Activated naive CD8-positive, alpha-beta T cell treated with anti-CD3 and anti-CD28 coated beads for 36 hours (primary cell): ENCODE measurements around the gene SMPD3. TPM values are rescaled to one million over a fixed set of nuclear protein-coding genes. Genes with fewer than 3 reads are reported as not detected.
A peak's percentile ranks its signal among the peaks of the same experiment; 100 is the strongest.

Source experiments
- DNase-seq: peaks from one replicate; pipeline ENCODE4 v3.0.0; 2021
- H3K27ac Mint-ChIP-seq: one replicate; pipeline ENCODE4 v1.8.0; 2022; ENCODE audit warnings: mild to moderate bottlenecking, moderate library complexity, mixed read lengths
- H3K27me3 Mint-ChIP-seq: one replicate; pipeline ENCODE4 v1.8.0; 2022; ENCODE audit warnings: mild to moderate bottlenecking, mixed read lengths
- H3K36me3 Mint-ChIP-seq: one replicate; pipeline ENCODE4 v1.8.0; 2021; ENCODE audit warnings: mild to moderate bottlenecking, mixed read lengths
- H3K4me1 Mint-ChIP-seq: one replicate; pipeline ENCODE4 v1.8.0; 2021; ENCODE audit warnings: mixed read lengths
- H3K4me3 Mint-ChIP-seq: one replicate; pipeline ENCODE4 v1.8.0; 2022; ENCODE audit warnings: mild to moderate bottlenecking, moderate library complexity, mixed read lengths
- H3K9me3 Mint-ChIP-seq: one replicate; pipeline ENCODE4 v1.8.0; 2022; ENCODE audit warnings: mixed read lengths
- total RNA-seq, 2 experiments: library from RNA; stranded (reverse); gene quantifications; one replicate each; pipeline ENCODE4 v1.2.3, GENCODE V29; 2021

The SMPD3 gene
- total RNA-seq, 2 experiments from 2014 or later, result 0.06 to 0.16 TPM

DNA sequence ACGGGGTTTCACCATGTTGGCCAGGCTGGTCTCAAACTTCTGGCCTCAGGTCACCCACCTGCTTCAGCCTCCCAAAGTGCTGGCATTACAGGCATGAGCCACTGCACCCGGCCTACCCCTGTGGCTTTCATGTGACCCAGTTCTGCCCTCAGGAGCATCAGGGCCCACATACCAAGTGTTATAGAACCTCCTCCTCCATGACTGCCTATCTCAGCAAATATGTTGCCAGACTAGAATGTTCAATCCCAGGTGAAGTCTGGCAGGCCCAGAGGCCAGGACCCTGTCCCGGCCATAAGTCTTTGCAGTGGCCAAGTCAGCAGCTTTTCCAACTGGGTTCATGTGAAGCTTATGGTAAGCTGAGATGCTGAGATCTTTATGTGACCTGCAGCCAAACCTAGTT is 9.8 kb upstream of the SMPD3 start:
- DNase-seq, result no peak
- H3K9me3 Mint-ChIP-seq, result no peaks in the 10 kb centered on the region
- no peaks in the 10 kb centered on the region for H3K4me1 Mint-ChIP-seq
- H3K36me3 Mint-ChIP-seq, result no peaks in the 10 kb centered on the region
- no peak overlapping the region for H3K27ac Mint-ChIP-seq
- no peak overlapping the region for H3K4me3 Mint-ChIP-seq
- H3K27me3 Mint-ChIP-seq, result no peaks in the 10 kb centered on the region

- no peaks in the 10 kb centered on the region for H3K4me1 Mint-ChIP-seq
- H3K9me3 Mint-ChIP-seq, result no peaks in the 10 kb centered on the region
- no peaks in the 10 kb centered on the region for H3K36me3 Mint-ChIP-seq
Measured at GRCh38 chr16:68455631-68456030, 7.3 kb upstream of the SMPD3 start.

GRCh38 chr16:68454920-68455435 is 6.7 kb upstream of the SMPD3 start:
- Mint-ChIP-seq H3K9me3 (no peaks in the 10 kb centered on the region), H3K27ac (no peak overlapping the region)

More at GRCh38 chr16:68455631-68456030, 7.3 kb upstream of the SMPD3 start:
- DNase-seq, result no peak
- no peak overlapping the region for H3K4me3 Mint-ChIP-seq
- H3K27ac Mint-ChIP-seq, result no peak overlapping the region
- no peaks in the 10 kb centered on the region for H3K27me3 Mint-ChIP-seq

GRCh38 chr16:68453816-68454215 is 5.5 kb upstream of the SMPD3 start:
- H3K4me3 Mint-ChIP-seq, result no peak overlapping the region
- no peaks in the 10 kb centered on the region for H3K9me3 Mint-ChIP-seq
- no peak overlapping the region for H3K27ac Mint-ChIP-seq
- H3K36me3 Mint-ChIP-seq, result no peaks in the 10 kb centered on the region
- H3K27me3 Mint-ChIP-seq, result no peaks in the 10 kb centered on the region
- H3K4me1 Mint-ChIP-seq, result peaks cover 5% of the 10 kb centered on the region
- DNase-seq, result no peak

More at GRCh38 chr16:68454920-68455435, 6.7 kb upstream of the SMPD3 start:
- Mint-ChIP-seq H3K4me3 (no peak overlapping the region), H3K27me3 (no peaks in the 10 kb centered on the region), H3K36me3 (no peaks in the 10 kb centered on the region), H3K4me1 (no peaks in the 10 kb centered on the region)
- no peak for DNase-seq

GRCh38 chr16:68452176-68452575 is 3.9 kb upstream of the SMPD3 start:
- H3K27ac Mint-ChIP-seq, result no peak overlapping the region
- H3K4me1 Mint-ChIP-seq, result peaks cover 8% of the 10 kb centered on the region
- H3K36me3 Mint-ChIP-seq, result no peaks in the 10 kb centered on the region
- H3K4me3 Mint-ChIP-seq, result no peak overlapping the region
- DNase-seq, result no peak
- H3K27me3 Mint-ChIP-seq, result peaks cover 2% of the 10 kb centered on the region
- no peaks in the 10 kb centered on the region for H3K9me3 Mint-ChIP-seq

DNA sequence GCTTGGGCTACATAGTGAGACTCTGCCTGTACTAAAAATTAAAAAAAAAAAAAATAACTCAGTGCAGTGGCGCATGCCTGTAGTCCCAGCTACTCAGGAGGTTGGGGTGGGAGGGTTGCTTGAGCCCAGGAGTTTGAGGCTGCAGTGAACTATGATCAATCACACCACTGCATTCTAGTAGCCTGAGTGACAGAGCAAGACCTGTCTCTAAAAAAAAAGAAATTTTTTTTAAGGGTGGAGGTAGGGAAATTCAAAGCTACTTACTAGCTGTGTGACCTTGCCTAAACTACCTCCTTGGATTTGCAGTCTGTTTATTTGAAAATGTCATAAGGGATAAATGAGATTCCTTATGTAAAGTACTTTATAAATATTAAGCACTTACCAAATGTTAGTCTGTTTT is 3.4 kb upstream of the SMPD3 start:
- no peak overlapping the region for H3K27ac Mint-ChIP-seq
- peaks cover 8% of the 10 kb centered on the region for H3K4me1 Mint-ChIP-seq
- no peaks in the 10 kb centered on the region for H3K36me3 Mint-ChIP-seq
- H3K9me3 Mint-ChIP-seq, result no peaks in the 10 kb centered on the region
- no peak overlapping the region for H3K4me3 Mint-ChIP-seq
- DNase-seq, result no peak
- H3K27me3 Mint-ChIP-seq, result peaks cover 3% of the 10 kb centered on the region

- no peaks in the 10 kb centered on the region for H3K36me3 Mint-ChIP-seq
- no peak overlapping the region for H3K27ac Mint-ChIP-seq
- H3K27me3 Mint-ChIP-seq, result peaks cover 12% of the 10 kb centered on the region
- DNase-seq, result no peak
- peaks cover 8% of the 10 kb centered on the region for H3K4me1 Mint-ChIP-seq
- no peaks in the 10 kb centered on the region for H3K9me3 Mint-ChIP-seq
- no peak overlapping the region for H3K4me3 Mint-ChIP-seq
Measured at GRCh38 chr16:68450741-68451255, 2.5 kb upstream of the SMPD3 start.

GRCh38 chr16:68447653-68448359 is 502 bp downstream of the SMPD3 start:
- H3K4me1 Mint-ChIP-seq, result peaks cover 8% of the 10 kb centered on the region
- H3K27ac Mint-ChIP-seq, result no peak overlapping the region
- H3K4me3 Mint-ChIP-seq, result peak overlapping the region; percentile 74
- peaks cover 41% of the 10 kb centered on the region for H3K27me3 Mint-ChIP-seq
- no peak for DNase-seq
- H3K36me3 Mint-ChIP-seq, result no peaks in the 10 kb centered on the region
- H3K9me3 Mint-ChIP-seq, result no peaks in the 10 kb centered on the region

DNA sequence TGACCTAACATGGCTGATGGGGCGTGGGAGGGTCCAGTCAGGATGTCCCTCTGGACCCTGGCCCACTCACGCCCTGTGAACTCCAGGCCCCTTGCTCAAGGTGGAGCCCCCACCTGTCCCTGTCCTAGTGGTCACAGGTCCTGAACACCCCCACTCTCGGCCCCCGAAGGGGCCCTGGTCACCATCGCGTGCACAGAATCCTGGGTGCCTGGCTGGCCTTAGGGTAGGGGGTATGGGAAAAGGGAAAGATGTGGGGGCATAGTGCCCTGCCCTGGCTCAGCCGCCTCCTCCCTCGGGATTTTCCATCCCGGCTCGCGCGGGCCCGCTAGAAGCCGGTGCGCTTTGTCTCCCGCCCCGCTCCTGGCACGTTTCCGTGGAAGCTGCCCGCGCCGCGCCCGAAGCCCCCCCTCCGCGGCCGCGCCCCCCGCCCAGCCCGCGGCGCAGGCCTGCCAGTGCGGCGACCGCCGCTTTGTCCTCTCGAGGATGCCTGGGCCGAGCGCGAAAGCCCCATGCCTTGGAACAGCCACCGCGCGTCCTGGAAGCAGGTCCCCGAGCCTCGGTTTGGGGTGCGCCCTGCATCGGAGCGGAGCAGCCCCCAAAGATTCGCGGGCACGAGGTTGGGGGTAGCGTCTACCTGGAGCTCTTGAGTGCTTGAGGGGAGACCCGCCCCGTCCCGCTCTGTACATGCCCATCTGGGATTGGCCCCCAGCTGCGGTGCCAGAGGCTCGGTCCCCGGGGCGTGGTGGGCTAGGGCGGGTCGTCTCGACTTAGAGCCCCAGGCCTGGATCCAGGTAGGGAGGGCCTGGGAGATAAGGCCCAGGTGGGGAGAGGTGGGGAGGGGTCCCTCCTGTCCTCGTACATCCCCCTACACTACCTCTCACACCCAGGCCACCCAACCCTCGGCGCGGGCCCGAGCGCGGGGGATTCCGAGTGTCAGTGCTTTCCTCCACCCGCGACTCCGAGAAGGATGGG is 1.3 kb downstream of the SMPD3 start:
- DNase-seq, result no peak
- no peaks in the 10 kb centered on the region for H3K9me3 Mint-ChIP-seq
- no peaks in the 10 kb centered on the region for H3K36me3 Mint-ChIP-seq
- peaks cover 8% of the 10 kb centered on the region for H3K4me1 Mint-ChIP-seq
- no peak overlapping the region for H3K4me3 Mint-ChIP-seq
- peaks cover 43% of the 10 kb centered on the region for H3K27me3 Mint-ChIP-seq
- H3K27ac Mint-ChIP-seq, result no peak overlapping the region

GRCh38 chr16:68445458-68445857 is 2.9 kb downstream of the SMPD3 start:
- H3K4me1 Mint-ChIP-seq, result peaks cover 8% of the 10 kb centered on the region
- no peak overlapping the region for H3K27ac Mint-ChIP-seq
- H3K9me3 Mint-ChIP-seq, result no peaks in the 10 kb centered on the region
- no peak overlapping the region for H3K4me3 Mint-ChIP-seq
- H3K27me3 Mint-ChIP-seq, result peaks cover 47% of the 10 kb centered on the region
- H3K36me3 Mint-ChIP-seq, result no peaks in the 10 kb centered on the region
- DNase-seq, result peak; percentile 46

DNA sequence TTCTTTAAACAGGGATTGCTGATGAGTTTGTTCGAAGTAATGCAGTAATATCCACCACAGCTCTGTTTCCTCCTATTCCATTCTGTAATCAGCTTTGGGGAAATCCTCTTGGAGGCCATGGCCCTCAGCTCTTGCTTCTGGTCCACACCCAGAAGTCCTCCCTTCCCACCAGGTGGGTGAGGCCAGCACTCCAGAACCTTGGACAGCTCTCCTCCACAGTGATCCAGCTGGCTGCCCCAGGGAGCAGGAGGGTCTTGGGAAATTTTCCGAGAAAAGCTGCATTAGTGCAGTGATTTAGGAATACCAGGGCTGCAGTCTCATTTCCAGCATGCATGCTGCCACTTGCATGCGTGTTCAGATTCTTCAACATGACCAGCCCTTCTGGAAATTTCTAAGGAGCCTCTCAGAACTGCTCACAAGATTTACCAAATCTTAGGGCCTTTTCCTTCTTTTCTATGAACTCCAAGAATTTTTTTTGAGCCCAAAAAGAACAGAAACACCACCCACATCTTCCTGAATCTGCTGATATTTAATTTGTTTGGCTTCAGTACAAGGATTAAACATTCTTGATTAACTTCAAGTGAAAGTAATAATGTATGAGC is 4.2 kb downstream of the SMPD3 start:
- Mint-ChIP-seq H3K36me3 (no peaks in the 10 kb centered on the region), H3K4me3 (no peak overlapping the region), H3K4me1 (peaks cover 7% of the 10 kb centered on the region), H3K27me3 (peaks cover 47% of the 10 kb centered on the region), H3K9me3 (no peaks in the 10 kb centered on the region), H3K27ac (no peak overlapping the region)
- DNase-seq, result no peak

GRCh38 chr16:68436581-68436980 is 11.7 kb downstream of the SMPD3 start:
- Mint-ChIP-seq H3K27ac (no peak overlapping the region), H3K27me3 (no peaks in the 10 kb centered on the region), H3K4me3 (no peak overlapping the region), H3K4me1 (peaks cover 9% of the 10 kb centered on the region), H3K9me3 (peaks cover 4% of the 10 kb centered on the region), H3K36me3 (no peaks in the 10 kb centered on the region)
- DNase-seq, result no peak

DNA sequence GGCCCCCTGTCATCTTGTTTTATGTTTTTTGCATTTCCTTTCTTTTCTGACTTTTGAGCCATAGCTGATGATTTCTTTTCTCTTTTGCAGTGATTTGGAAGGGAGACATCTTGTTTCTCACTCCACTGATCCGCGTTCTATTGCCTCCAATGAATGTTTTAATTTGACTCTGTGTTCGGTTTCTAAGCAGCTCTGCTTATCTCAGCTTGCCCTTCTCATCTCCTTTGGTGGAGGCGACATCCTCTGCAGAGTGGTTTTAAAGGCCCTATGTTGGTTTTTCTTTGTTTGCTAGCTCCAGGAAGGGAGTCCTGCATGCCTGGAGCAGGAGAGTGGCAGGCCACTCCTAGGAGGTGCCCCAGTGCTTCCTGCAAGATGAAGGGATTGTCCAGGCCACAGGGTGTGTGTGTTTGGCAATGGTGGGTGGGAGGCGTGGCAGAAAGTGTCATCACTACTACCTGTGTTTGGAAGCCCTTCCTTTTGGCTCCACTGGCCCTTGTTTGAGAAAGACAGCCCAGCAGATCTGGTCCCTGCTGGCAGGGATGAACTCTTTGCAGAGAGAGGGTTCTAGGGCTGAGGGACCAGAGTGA is 13.6 kb downstream of the SMPD3 start:
- Mint-ChIP-seq H3K27me3 (no peaks in the 10 kb centered on the region), H3K27ac (no peak overlapping the region), H3K4me3 (no peak overlapping the region), H3K9me3 (peaks cover 4% of the 10 kb centered on the region), H3K4me1 (peaks cover 11% of the 10 kb centered on the region), H3K36me3 (no peaks in the 10 kb centered on the region)
- no peak for DNase-seq

DNA sequence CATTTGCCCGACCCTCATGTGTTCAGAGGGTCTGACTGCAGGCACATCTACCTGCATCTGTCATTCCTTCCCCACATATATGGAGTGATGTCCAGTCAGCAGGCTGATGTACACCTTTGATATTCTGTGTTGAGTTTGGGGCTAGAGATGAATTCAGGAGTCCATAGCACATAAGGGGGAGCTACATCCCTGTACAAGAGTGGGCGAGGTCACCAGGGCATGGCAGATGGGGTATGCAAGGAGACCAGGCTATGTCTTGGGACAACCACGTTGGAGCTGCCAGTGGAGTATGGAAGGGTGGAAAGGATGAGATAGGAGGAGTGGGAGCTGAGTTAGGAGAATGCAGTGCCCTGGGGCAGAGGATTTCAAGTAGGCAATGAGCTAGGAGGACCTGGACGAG is 15.0 kb downstream of the SMPD3 start:
- H3K9me3 Mint-ChIP-seq, result peaks cover 4% of the 10 kb centered on the region

More for the DNA sequence above, 15.0 kb downstream of the SMPD3 start:
- H3K4me3 Mint-ChIP-seq, result no peak overlapping the region
- H3K27me3 Mint-ChIP-seq, result no peaks in the 10 kb centered on the region
- no peak overlapping the region for H3K27ac Mint-ChIP-seq
- DNase-seq, result no peak
- H3K4me1 Mint-ChIP-seq, result peaks cover 11% of the 10 kb centered on the region
- H3K36me3 Mint-ChIP-seq, result no peaks in the 10 kb centered on the region
